Middle frontal gyrus (tissue), 1 donor: ENCODE results near the gene NOSIP.

ENCODE experiments used
- DNase-seq: peaks from one replicate; pipeline ENCODE4 v3.0.0-alpha.2; 2015; ENCODE audit warnings: low spot score; ENCODE audit errors: extremely low spot score

The NOSIP gene

DNA sequence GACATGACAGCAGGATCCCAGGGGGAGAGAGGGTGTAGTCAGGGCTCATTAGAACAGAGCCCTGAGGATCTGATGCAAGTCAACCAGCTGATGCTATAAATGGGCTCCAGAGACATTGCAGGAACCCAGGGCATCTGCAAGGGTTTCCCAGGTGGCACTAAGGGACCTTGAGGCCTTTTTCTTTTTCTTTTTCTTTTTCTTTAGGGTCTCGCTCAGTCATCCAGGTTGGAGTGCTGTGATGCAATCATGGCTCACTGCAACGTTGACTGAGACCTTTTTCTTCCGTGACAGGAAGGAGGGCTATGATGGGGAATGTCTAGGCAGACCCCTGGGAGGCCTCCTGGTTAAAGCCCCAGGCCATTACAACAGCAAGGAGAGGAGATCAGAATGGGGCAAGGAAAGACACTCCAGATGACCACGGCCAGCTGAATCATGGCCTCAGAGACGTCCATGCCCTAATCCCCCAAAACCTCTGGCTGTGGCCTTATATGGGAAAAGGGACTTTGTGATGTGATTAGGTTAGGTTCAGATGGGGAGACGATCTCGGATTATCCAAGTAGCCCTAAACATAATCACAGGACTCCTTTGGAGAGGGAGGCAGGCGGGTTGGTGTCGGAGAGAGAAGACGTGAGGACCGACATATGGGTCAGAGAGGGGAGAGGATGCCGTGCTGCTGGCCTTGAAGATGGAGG is 72.4 kb downstream of the NOSIP start:
- no peak for DNase-seq

DNA sequence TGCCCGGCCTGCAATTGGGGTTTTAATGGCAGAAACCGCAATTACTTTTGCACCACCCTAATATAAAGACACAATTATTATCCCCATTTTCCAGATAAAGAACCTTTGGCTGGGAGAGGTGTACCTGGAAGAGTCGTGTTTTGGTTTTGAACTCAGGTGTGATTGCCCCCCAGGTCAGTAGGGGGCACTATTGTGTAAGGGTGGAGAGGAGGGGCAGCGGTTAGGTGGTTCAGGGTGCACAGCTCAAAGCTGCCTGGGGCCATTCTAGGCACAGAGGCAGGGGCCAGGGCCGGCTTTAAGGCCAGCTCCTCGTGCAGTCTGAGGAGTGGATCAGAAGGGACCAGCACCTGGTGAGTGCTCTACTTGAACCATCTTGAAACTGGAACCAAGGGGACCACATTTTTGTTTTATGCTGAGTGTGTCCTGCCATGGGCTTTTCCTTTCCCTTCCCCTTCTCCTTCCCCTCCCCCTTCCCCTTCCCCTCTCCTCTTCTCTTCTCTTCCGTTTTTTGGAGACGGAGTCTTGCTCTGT is 73.7 kb downstream of the NOSIP start:
- no peak for DNase-seq
